HL-60 (cell line): ENCODE results near the gene P2RX5.

Source experiments
- DNase-seq, 2 experiments: peaks; one replicate each; pipeline ENCODE4 v3.0.0-alpha.2; 2010 to 2020; ENCODE audit warnings: low read depth in 1 of 2, low spot score in 1 of 2
- H3K27ac ChIP-seq: fragments of 250-450 bp; sonication (Bioruptor Pico); replicated peaks from 2 replicates; pipeline ENCODE4 v1.5.1; 2020; ENCODE audit warnings: mild to moderate bottlenecking, moderate library complexity
- H3K27me3 ChIP-seq: fragments of 250-450 bp; sonication (Bioruptor Pico); 2 replicates; pipeline ENCODE4 v1.5.1; 2021; ENCODE audit warnings: mild to moderate bottlenecking, moderate library complexity; ENCODE audit not compliant: insufficient read depth, poor library complexity, severe bottlenecking
- H3K4me3 ChIP-seq: replicated peaks from 2 replicates; pipeline ENCODE4 v1.5.1; 2011; ENCODE audit warnings: mild to moderate bottlenecking, control low read depth, low read length; ENCODE audit not compliant: insufficient read depth
- CTCF ChIP-seq: IDR thresholded peaks from one replicate; pipeline ENCODE4 v1.5.1; 2011; ENCODE audit warnings: low read length, control low read depth, inconsistent platforms; ENCODE audit not compliant: insufficient read depth
- GABPA ChIP-seq: IDR thresholded peaks from 2 replicates; pipeline ENCODE4 v1.6.1; 2012; ENCODE audit warnings: low read depth
- POLR2AphosphoS5 ChIP-seq: IDR thresholded peaks from 2 replicates; pipeline ENCODE4 v1.6.1; 2012; ENCODE audit warnings: low read depth
- REST ChIP-seq: IDR thresholded peaks from 2 replicates; pipeline ENCODE4 v1.6.1; 2012; ENCODE audit warnings: low read depth; ENCODE audit not compliant: insufficient replicate concordance
- SPI1 ChIP-seq: IDR thresholded peaks from 2 replicates; pipeline ENCODE4 v1.6.1; 2012; ENCODE audit warnings: low read depth, mild to moderate bottlenecking, borderline replicate concordance

Gene P2RX5

DNA sequence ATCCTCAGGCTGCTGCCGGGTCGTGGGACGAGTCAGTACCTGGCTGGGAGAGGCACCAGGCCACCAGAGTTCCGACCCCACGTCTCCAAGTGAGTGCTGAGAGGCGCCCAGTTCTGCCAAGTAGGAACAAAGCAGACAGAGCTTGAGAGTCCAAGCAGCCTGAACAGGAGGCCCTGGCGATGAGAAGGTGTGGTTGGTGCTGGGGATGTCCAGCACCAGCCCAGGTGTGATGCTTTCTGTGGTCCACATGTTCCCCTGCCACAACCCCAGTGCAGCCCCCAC is 38.4 kb downstream of the P2RX5 start:
- Histone ChIP-seq H3K4me3 (no peak overlapping the region), H3K27ac (no peak overlapping the region), H3K27me3 (no peaks in the 10 kb centered on the region)
- TF ChIP-seq GABPA: no peak
- TF ChIP-seq REST: no peak
- TF ChIP-seq SPI1: no peak
- no peak for TF ChIP-seq CTCF
- TF ChIP-seq POLR2AphosphoS5: no peak
- no peak for DNase-seq

- Histone ChIP-seq H3K27ac (no peak overlapping the region), H3K4me3 (no peak overlapping the region), H3K27me3 (no peaks in the 10 kb centered on the region)
- TF ChIP-seq POLR2AphosphoS5 (no peak), SPI1 (no peak), REST (no peak), GABPA (no peak)
- no peak for DNase-seq
Observed at GRCh38 chr17:3656755-3657587, 39.0 kb downstream of the P2RX5 start.

DNA sequence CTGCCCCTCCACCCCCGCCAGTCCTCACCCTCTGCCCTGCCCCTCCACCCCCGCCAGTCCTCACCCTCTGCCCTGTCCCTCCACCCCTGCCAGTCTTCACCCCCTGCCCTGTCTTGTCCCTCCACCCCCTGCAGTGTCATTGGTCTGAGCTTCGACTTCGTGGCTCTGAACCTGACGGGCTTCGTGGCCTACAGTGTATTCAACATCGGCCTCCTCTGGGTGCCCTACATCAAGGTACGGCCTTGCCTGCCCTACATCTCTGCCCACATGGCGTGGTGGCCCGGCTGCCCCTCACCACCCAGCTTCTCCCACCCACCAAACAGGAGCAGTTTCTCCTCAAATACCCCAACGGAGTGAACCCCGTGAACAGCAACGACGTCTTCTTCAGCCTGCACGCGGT is 39.6 kb downstream of the P2RX5 start:
- TF ChIP-seq GABPA: no peak
- TF ChIP-seq REST: no peak

DNA sequence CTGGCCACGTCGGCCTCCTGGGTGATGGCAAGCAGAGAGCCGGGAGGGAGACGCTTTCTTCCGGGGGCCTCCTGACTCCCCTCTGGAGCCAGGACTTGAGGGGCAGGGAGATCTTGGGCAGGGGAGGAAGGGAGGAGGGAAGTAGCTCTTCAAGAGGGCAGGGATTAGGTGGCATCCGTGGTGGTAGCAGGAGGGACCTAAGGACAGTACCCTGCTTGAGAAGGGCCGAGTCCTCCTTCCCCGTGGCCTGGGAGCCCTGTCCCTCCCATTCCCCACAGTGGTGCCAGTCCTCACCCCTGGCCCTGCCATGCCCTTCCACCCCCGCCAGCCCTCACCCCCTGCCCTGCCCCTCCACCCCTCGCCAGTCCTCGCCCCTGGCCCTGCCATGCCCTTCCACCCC is 40.2 kb downstream of the P2RX5 start:
- no peak overlapping the region for H3K27ac ChIP-seq
- H3K27me3 ChIP-seq: no peaks in the 10 kb centered on the region
- DNase-seq: no peak
- TF ChIP-seq CTCF (no peak), SPI1 (no peak), POLR2AphosphoS5 (no peak), REST (no peak), GABPA (no peak)
- no peak overlapping the region for H3K4me3 ChIP-seq

More for the DNA sequence above, 39.6 kb downstream of the P2RX5 start:
- Histone ChIP-seq H3K27ac (no peak overlapping the region), H3K4me3 (no peak overlapping the region), H3K27me3 (no peaks in the 10 kb centered on the region)
- DNase-seq: no peak
